Activated T-cell treated with anti-CD3 and anti-CD28 coated beads for 24 hours (primary cell): ENCODE results near the gene DEFB118.
"Not testable (repeated sequence)": the region's sequence is repeated elsewhere in the genome, so short reads cannot be mapped to it uniquely, and the experiment has no call there.

Experiments
- DNase-seq: peaks from one replicate; pipeline ENCODE4 v3.0.0-alpha.2; 2020; ENCODE audit warnings: low read depth

Gene DEFB118, protein sequence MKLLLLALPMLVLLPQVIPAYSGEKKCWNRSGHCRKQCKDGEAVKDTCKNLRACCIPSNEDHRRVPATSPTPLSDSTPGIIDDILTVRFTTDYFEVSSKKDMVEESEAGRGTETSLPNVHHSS

DNA sequence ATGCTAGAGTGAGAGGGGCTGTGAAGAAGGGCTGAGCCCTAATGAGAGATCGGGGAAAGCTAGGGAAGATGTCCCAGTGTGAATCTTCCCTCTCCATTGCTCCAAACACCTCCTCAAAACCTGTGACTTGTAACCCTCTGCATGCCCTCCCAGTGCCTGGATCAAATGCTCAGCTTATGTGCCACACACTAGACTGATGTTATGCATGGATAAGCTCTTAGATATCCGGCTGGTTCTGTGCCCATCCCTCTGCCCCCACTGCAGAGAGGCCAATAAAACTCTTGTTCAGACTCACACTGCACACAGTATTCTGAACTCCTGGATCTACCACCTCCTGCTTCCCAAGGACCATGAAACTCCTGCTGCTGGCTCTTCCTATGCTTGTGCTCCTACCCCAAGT is at the start of gene DEFB118:
DEFB118 (plus strand) TSS at position 301 of the 400 bp plus-strand sequence; CDS start at position 351, 50 bp downstream.
- DNase-seq = no peak

DNA sequence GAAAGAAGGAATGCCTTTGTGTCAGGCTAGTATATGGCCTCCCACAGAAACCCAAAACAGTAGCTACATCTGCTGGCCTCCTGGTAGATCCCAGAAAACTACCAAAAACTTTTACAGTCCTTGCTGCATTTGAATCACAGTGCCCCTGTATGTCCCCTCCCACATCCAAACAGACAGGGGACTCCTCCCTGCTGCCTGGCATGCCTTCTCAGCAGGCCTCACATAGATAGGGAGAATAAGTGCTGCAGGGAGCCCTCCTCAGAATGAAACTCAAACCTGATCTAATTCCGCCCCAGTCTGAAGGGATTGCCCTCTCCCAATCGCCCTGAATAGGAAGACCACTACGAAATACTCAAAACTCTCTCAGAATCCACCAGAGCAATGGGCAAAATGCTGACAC is 45.9 kb upstream of the DEFB118 start:
- DNase-seq = no peak

DNA sequence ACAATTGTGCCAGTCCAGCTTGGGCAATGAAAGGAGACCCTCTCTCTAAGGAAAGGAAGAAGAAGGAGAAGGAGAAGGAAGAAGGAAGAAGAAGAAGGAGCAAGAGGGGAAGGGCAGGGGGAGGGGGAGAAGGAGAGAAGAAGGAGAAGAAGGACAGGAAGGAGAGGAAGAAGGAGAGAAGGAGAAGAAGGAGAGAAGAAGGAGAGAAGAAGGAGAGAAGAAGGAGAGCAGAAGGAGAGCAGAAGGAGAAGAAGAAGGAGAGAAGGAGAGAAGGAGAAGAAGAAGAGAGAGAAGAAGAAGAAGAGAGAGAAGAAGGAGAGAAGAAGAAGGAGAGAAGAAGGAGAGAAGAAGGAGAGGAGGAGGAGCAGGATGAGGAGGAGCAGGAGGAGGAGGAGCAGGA is 37.5 kb upstream of the DEFB118 start:
- no peak for DNase-seq

DNA sequence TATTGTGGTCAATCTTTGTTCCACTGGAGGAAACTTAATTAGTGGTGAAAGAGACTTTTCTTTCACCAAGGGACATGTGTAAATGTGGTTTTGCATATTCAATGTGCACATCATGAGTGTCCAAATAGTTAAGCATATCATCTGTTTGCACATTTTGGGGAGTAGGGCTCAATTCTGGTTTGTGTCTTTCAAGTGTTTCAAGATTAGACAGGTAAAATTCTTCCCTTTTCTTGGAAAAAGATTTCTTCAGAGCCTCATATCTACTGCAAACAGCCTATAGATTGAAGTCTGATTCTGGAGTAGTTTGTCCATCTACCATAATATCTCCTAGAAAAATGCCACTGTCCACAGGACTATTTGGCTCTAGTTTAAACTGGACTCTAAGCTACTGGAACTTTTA is 26.9 kb upstream of the DEFB118 start:
- no peak for DNase-seq

DNA sequence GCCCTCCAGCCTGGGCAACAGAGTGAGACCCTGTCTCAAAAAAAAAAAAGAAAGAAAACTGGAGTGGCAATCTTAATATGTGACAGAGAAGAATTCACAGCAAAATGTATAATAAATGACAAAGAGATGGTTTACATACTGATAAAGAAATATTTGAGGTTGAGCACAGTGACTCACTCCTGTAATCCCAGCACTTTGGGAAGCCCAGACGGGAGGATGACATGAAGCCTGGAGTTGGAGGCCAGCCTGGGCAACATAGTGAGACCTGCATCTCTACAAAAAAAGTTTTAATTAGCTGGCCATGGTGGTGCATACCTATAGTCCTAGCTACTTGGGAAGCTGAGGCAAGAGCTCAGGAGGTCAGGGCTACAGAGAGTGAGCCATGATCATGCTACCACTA is 12.4 kb upstream of the DEFB118 start:
- no peak for DNase-seq

DNA sequence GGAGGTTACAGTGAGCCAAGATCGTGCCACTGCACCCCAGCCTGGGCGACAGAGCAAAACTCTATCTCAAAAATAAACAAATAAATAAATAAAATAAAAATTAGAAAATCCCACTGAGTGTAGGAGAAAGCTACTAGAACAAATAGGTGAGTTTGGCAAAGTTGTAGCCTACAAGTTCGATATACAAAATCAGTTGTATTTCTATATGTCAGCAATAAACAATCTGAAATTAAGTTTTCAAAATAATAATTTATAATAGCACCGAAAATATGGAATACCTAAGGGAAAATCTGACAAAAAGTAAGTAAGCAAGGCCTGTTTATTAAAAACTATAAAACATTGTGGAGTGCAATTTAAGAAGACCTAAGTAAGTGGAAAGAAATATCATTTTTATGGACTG is 5.1 kb upstream of the DEFB118 start:
- no peak for DNase-seq

DNA sequence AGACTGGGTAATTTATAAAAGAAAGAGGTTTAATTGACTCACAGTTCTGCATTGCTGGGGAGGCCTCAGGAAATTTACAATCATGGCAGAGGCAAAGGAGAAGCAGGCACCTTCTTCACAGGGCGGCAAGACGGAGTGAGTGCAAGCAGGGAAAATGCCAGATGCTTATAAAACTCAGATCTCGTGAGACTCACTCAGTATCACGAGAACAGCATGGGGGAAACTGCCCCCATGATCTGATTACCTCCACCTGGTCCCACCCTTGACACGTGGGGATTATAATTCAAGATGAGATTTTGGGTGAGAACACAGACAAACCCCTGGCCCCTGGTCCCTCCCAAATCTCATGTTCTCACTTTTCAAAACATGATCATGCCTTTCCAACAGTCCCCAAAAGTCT is 4.1 kb upstream of the DEFB118 start:
- DNase-seq = not testable (repeated sequence)

DNA sequence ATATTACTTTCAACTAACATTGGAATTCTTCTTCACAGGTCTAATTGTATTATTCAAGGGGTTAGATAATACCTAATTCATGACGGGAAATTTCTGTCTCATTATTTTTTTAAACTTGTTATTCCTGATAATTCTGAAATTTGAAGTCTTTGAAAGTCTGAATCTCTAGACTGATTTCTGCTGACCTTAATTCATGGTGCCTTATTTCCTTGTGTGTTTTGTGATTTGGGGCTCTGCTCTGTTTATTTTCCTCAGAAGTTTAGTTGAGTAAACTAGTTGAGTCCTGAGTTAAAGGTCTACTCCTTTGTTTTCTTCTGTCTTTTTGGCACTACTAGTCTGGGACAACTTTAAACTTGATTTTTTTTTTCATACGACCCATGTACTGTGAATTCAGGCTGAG is 5.9 kb downstream of the DEFB118 start:
- DNase-seq = no peak

DNA sequence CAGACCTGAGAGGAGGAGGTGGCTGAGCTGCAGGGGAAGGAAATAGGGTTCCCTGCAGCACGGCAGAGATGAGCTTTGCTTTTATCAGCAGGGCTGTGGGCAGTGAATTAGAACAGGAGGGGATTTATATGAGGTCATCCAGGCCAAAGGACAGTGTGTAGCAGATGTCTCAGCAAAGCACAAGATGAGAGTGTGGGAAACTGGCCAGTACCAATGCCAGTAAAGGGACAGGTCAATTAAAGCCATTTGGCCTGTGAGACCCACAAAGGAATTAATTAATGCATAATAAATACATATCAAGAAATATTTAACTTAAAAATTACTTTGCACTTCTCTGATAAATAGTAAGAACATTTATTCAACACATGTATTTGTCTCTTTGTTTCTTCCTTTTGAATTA is 22.1 kb downstream of the DEFB118 start, which contains the start of gene DEFB119:
DEFB119 (minus strand) TSS at position 101 of the 400 bp plus-strand sequence. CDS start 107 bp downstream, outside the sequence.
- DNase-seq = no peak

DNA sequence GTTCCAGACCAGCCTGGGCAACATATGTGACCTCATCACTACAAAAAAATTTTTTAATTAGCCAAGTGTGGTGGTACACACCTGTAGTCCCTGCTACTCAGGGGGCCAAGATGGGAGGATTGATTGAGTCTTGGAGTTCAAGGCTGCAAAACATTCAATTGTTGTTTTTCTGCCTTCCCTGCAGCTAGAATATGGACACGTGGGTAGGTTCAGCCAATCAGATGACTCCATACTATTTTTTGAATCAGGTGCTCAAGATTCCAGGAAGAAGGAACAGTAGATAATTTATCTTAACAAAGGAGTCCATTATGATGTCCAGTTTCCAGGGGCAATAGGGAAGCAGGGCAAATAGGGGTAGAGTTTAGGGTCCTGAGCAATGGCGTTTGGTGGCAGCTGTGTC is 24.4 kb downstream of the DEFB118 start:
- DNase-seq = no peak

DNA sequence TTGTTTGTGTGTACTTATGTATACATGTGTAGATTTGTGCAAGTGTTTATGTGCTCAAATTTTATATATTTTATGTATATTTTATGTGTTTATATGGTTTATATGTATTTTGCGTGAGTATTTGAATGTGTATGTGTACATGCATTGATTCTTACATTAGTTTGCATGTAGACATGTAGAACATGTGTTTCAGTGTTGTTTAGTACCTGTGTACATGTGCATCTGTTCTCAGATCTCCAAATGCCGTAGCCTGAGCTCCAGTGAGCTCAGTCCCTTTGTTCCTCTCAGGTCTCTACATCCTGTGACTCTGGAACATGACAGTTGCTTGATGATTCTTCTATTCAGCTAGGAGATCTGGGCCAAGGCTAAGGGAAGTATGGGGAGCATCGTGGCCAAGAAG is 26.5 kb downstream of the DEFB118 start:
- DNase-seq = no peak

DNA sequence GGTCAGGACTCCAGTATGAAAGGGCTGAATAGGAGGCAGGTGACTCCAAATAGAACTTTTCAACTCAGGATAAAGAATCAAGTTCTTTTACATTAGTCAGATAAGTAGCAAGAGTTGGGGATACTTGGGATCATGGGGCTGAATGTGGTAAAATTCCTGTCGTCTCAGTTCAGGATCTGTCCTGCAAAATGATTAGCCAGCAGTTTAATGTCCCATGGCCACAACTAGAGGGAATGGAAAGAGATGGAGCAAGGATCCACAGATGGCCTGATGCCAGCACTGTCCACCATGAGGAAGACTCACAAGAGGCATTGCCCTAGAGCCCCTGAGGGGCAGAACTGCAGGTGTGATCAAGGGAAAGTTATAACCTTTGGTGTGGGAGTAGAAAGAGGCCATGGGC is 35.5 kb downstream of the DEFB118 start:
- DNase-seq = no peak

DNA sequence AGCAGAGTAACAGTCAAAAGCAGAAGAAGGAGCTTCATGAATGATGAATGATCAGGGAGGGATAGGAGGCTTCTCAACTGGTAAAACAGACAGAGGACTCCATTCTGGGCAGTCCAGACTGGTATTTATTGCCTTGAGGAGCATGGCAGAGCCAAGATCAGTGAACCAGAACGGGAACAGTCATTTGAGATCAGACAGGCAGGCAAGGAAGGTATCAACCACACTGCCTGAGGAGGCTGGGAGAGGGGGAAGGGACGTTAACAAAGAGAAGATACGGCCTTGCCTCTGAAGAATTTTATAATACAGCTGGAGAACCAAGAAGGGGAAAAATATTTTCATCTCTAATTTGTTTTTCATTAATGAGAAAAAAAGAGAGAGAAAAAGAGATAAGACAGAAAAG is 37.7 kb downstream of the DEFB118 start, which contains the start of gene DEFB121:
DEFB121 (minus strand) TSS at position 101 of the 400 bp plus-strand sequence; CDS start at position 38, 63 bp downstream.
- DNase-seq = no peak

DNA sequence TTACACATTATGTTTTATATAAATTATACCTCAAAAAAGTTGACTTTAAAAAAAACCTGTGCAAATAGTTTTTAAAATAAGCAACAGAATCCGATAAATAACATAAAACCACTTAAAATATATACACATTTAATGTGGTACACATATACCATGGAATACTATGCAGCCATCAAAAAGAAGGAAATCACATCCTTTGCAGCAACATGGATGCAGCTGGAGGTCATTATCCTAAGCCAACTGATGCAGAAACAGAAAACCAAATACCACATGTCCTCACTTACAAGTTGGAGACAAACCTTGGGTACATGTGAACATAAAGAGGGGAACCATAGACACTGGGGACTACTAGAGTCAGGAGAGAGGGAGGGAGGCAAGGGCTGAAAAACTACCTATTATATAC is 41.6 kb downstream of the DEFB118 start:
- DNase-seq = no peak

DNA sequence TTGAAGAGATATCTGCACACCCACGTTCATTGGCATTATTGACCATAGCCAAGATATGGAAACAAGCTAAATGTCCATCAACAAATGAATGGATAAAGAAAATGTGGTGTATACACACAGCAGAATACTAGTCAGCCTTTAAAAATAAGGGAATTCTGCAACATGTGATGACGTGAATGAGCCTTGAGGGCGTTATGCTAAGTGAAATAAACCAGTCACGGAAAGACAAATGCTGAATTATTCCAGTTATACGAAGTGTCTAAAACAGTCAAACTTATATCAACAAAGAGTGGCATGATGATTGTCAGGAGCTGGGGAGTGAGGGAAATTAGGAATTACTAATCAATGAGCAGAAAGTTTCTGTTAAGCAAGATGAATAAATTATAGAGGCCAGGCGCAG is 46.0 kb downstream of the DEFB118 start:
- DNase-seq = no peak

DNA sequence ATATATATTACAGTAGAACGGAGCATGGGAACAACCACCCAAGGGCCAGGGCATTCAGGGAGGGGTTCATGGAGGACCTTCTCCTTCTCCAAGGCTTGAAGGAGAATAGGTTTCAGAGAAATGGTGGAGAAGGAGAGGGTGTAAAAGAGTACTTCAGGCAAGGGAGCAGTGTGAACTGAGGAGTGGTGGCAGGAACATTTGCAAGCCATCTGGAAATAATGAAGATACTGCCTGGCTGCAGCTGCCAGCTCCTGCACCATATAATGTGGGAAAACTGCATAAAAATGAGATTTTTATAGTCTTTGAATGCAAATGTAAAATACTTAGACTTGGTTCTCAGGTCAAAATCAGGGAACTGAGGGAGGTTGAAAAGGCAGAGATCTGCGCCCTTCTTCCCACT is 47.3 kb downstream of the DEFB118 start:
- DNase-seq = no peak

DNA sequence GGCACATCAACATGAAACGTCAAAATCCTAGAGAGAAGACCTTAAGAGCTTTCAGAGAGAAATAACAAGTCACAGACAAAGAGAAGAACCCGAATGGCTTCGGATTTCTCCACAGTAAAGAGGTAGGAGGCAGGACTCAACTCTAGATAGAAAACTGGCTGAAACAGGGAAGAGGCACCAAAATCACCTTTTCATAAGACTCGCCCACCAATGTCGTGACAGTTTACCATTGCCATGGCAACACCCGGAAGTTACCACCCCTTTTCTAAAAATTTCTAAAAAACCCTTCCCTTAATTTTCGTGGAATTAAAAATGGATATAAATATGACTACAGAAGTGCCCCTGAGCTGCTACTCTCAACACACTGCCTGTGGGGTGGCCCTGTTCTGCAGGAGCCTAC is 49.9 kb downstream of the DEFB118 start:
- DNase-seq = no peak
